OCI-LY7 (cell line): ENCODE results near the gene GHITM. TPM values are rescaled to one million over a fixed set of nuclear protein-coding genes. Genes with fewer than 3 reads are reported as not detected.
"Not testable (repeated sequence)": the region's sequence is repeated elsewhere in the genome, so short reads cannot be mapped to it uniquely, and the experiment has no call there.

Source experiments
- BruUV-seq: library from RNA; stranded (reverse); fragments of 400-500 nt; replicated peaks from 2 replicates; lab custom pipeline; 2021; lab: Mats Ljungman, UMichigan
- CTCF ChIA-PET: fragments of 300-600 bp; sonication (Branson Sonifier 250); formaldehyde crosslinking; loops from one replicate; lab custom pipeline; 2022; ENCODE audit warnings: antibody characterized with exemption; ENCODE audit not compliant: unreplicated experiment; lab: Charles Lee
- POLR2A ChIA-PET: fragments of 300-600 bp; sonication (Branson Sonifier 250); formaldehyde crosslinking; loops from one replicate; lab custom pipeline; 2022; ENCODE audit warnings: antibody characterized with exemption; lab: Charles Lee
- DNase-seq: peaks from one replicate; pipeline ENCODE4 v3.0.0-alpha.2; 2015; ENCODE audit warnings: low spot score
- H2AFZ ChIP-seq: fragments of 200-600 bp; sonication (generic), shearing (Covaris generic); 2 replicates; pipeline ENCODE4 v1.6.1; 2014; ENCODE audit warnings: mild to moderate bottlenecking, antibody characterized with exemption, low read length, moderate library complexity
- H3K27ac ChIP-seq: fragments of 200-600 bp; sonication (generic); 2 replicates; pipeline ENCODE4 v1.5.1; 2014; ENCODE audit warnings: mixed run types, low read depth, mild to moderate bottlenecking, moderate library complexity, low read length, inconsistent platforms; ENCODE audit not compliant: poor library complexity, severe bottlenecking
- H3K36me3 ChIP-seq: fragments of 200-600 bp; sonication (generic); 2 replicates; pipeline ENCODE4 v1.6.1; 2014; ENCODE audit warnings: mild to moderate bottlenecking, antibody characterized with exemption, low read length, moderate library complexity, mixed read lengths; ENCODE audit not compliant: insufficient read depth
- H3K4me1 ChIP-seq: fragments of 200-600 bp; sonication (generic); 2 replicates; pipeline ENCODE4 v1.5.1; 2014; ENCODE audit warnings: mild to moderate bottlenecking, low read length; ENCODE audit not compliant: insufficient read depth, poor library complexity, severe bottlenecking
- H3K4me2 ChIP-seq: fragments of 200-600 bp; sonication (generic); 2 replicates; pipeline ENCODE4 v1.6.1; 2014; ENCODE audit warnings: mild to moderate bottlenecking, low read length
- H3K4me3 ChIP-seq: fragments of 200-600 bp; sonication (generic); 2 replicates; pipeline ENCODE4 v1.5.1; 2014; ENCODE audit warnings: mild to moderate bottlenecking, low read depth, low read length; ENCODE audit not compliant: poor library complexity, severe bottlenecking
- H3K79me2 ChIP-seq: fragments of 200-600 bp; sonication (generic); 2 replicates; pipeline ENCODE4 v1.6.1; 2016; ENCODE audit warnings: low read depth, mild to moderate bottlenecking, low read length, moderate library complexity, mixed read lengths; ENCODE audit not compliant: insufficient read depth
- H3K9me2 ChIP-seq: fragments of 200-600 bp; sonication (generic); 2 replicates; pipeline ENCODE4 v1.6.1; 2016; ENCODE audit warnings: mild to moderate bottlenecking, low read length, mixed read lengths; ENCODE audit not compliant: insufficient read depth
- H3K9me3 ChIP-seq: fragments of 200-600 bp; sonication (generic); 2 replicates; pipeline ENCODE4 v1.6.1; 2014; ENCODE audit warnings: mild to moderate bottlenecking, mixed run types, low read length, mixed read lengths
- H4K20me1 ChIP-seq: fragments of 200-600 bp; sonication (generic); 2 replicates; pipeline ENCODE4 v1.6.1; 2014; ENCODE audit warnings: mild to moderate bottlenecking, antibody characterized with exemption, low read length, moderate library complexity, mixed read lengths; ENCODE audit not compliant: insufficient read depth
- EZH2phosphoT487 ChIP-seq: fragments of 200-600 bp; sonication (generic); IDR thresholded peaks from 2 replicates; pipeline ENCODE4 v1.6.1; 2018; ENCODE audit warnings: low read depth, borderline replicate concordance, mild to moderate bottlenecking, mixed run types, antibody characterized with exemption, low read length, moderate library complexity, mixed read lengths
- intact Hi-C: fragments of 100-400 bp; cut with micrococcal nuclease; formaldehyde crosslinking; loops from one replicate; pipeline ENCODE4 v1.10.0; 2022; ENCODE audit not compliant: unreplicated experiment
- total RNA-seq, 2 experiments: library from RNA; depleted of rRNA in 1 of 2; stranded (reverse); fragments of >200 nt in 1 of 2; shearing (Covaris generic) in 1 of 2; gene quantifications; 2 replicates each; pipeline ENCODE4 v1.2.3, GENCODE V29; 2014 to 2022
- TF ChIP-seq, protein P1 (sequence below): fragments of 200-600 bp; sonication (generic); conservative IDR thresholded peaks from 2 replicates; pipeline ENCODE4 v1.5.1; 2014; ENCODE audit warnings: mild to moderate bottlenecking, antibody characterized with exemption, low read length, moderate library complexity, mixed read lengths

The GHITM gene
- total RNA-seq, 2 experiments from 2014 or later: 103 to 132 TPM

DNA sequence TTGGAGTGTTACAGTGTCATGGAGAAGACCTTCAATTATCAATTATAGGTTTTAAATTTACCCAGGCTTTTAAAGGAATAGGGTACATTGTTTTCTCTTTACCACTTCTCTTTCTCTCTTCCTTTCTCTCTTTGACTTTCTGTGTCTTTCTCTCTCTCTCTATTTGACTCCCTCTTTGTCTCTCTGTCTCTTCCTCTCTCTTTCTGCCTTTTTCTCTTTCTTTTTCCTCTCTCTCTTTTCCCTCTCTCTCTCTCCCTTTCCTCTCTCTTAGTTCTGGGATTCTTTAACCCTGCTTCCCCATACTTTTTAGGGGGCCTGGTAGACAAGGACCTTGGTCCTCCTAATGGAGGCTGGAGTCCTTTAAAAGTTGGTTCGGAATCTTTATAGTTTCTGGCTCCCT is 15.9 kb upstream of the GHITM start:
- H2AFZ ChIP-seq: no peak overlapping the region
- H3K4me1 ChIP-seq: no peaks in the 10 kb centered on the region
- no peak overlapping the region for H3K27ac ChIP-seq
- ChIA-PET POLR2A (no interaction called here), CTCF (no interaction called here)
- no peaks in the 10 kb centered on the region for H3K9me2 ChIP-seq
- no peak for DNase-seq
- H3K36me3 ChIP-seq: no peaks in the 10 kb centered on the region
- no peak overlapping the region for H3K4me2 ChIP-seq
- H3K9me3 ChIP-seq: peaks cover 6% of the 10 kb centered on the region; the same call in 1 of the 2 replicates
- H3K79me2 ChIP-seq: no peaks in the 10 kb centered on the region
- H3K4me3 ChIP-seq: no peak overlapping the region
- H4K20me1 ChIP-seq: no peaks in the 10 kb centered on the region
- no TSS peak for BruUV-seq
- intact Hi-C loops: no loop called here
- TF ChIP-seq, protein P1, sequence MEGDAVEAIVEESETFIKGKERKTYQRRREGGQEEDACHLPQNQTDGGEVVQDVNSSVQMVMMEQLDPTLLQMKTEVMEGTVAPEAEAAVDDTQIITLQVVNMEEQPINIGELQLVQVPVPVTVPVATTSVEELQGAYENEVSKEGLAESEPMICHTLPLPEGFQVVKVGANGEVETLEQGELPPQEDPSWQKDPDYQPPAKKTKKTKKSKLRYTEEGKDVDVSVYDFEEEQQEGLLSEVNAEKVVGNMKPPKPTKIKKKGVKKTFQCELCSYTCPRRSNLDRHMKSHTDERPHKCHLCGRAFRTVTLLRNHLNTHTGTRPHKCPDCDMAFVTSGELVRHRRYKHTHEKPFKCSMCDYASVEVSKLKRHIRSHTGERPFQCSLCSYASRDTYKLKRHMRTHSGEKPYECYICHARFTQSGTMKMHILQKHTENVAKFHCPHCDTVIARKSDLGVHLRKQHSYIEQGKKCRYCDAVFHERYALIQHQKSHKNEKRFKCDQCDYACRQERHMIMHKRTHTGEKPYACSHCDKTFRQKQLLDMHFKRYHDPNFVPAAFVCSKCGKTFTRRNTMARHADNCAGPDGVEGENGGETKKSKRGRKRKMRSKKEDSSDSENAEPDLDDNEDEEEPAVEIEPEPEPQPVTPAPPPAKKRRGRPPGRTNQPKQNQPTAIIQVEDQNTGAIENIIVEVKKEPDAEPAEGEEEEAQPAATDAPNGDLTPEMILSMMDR: no peak
- TF ChIP-seq EZH2phosphoT487: no peak

DNA sequence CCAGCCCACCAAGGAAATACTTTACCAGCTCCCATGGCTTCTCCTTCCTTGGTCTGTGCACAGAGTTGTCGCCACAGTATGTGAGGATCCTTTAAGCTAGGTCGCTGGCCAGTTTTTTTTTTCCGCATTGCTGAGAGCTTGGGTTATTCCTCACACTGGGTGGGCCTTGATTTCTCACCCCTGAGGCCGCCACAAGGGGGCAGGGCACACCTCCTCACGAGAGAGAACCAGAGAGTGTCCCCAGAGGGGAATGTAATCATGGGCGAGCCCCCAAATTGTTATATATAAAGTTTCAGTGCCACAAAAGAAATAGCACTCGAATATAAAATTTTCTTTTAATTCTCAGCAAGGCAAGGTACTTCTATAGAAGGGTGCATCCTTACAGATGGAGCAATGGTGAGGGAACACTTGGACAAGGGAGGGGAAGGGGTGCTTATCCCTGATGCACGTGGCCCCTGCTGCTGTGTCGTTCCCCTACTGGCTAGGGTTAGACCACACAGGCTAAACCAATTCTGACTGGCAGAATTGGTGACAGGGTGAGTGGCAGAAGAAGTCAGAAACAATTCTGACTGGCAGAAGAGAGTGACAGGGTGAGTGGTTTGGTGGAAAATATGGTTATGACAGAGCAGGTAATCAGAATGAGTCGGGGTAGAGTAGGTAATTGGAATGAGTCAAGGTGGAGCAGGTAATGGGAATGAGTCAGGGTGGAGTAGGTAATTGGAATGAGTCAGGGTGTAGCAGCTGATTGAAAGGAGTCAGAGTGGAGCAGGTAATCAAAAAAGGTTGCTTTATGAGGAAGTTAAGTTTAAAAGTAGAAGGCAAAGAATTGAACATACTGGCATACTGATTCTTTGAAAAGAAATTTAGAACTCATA is 13.2 kb upstream of the GHITM start:
- H3K36me3 ChIP-seq, POLR2A ChIA-PET, H3K79me2 ChIP-seq, H3K4me1 ChIP-seq, intact Hi-C loops, H2AFZ ChIP-seq, H3K4me3 ChIP-seq, H4K20me1 ChIP-seq, BruUV-seq, H3K9me3 ChIP-seq, H3K9me2 ChIP-seq, H3K4me2 ChIP-seq, H3K27ac ChIP-seq: not testable (repeated sequence)
- DNase-seq: peak; percentile 30
- CTCF ChIA-PET: interaction anchor here (0.7 kb wide), 1 partner anchor 15 kb away, joined by 3 read pairs; no protein-coding TSS in a partner anchor
- TF ChIP-seq, protein P1: peak; percentile 36; the same call in 1 of the 2 replicates

DNA sequence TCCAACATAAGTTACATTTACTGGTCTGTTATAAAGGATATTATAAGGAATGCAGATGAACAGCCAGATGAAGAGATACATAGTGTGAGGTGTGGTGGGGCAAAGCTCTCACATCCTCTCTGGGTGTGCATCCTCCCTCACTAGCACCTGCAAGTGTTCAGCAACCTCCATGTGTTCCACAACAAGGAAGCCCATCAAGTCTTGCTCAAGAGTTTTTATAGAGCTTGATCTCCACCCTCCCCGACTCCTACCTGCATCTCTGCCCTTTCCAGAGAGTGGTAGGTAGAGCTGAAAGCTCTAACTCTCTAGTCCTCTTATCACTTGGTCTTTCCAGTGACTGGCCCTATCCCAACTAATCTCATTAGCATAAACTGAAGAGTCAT is 12.5 kb upstream of the GHITM start:
- H3K79me2 ChIP-seq: no peaks in the 10 kb centered on the region
- CTCF ChIA-PET: interaction anchor here (0.6 to 0.7 kb wide), 2 partner anchors 14 to 100 kb away, joined by 3 read pairs; no protein-coding TSS in a partner anchor
- no peaks in the 10 kb centered on the region for H3K36me3 ChIP-seq
- no peaks in the 10 kb centered on the region for H3K9me2 ChIP-seq
- intact Hi-C loops: no loop called here
- no peak for DNase-seq
- peaks cover 6% of the 10 kb centered on the region; the same call in 1 of the 2 replicates for H3K9me3 ChIP-seq
- no peak overlapping the region for H3K4me3 ChIP-seq
- POLR2A ChIA-PET: no interaction called here
- TF ChIP-seq, protein P1: no peak
- no peak for TF ChIP-seq EZH2phosphoT487
- no peak overlapping the region for H3K27ac ChIP-seq
- no TSS peak for BruUV-seq
- H3K4me2 ChIP-seq: no peak overlapping the region
- no peaks in the 10 kb centered on the region for H4K20me1 ChIP-seq
- no peak overlapping the region for H2AFZ ChIP-seq
- no peaks in the 10 kb centered on the region for H3K4me1 ChIP-seq
